HepG2 (cell line): ENCODE data around the gene RBM3. TPM values are rescaled to one million over a fixed set of nuclear protein-coding genes. Genes with fewer than 3 reads are reported as not detected.

Experiments
- HNRNPLL ChIP-seq: fragments of 200-400 bp; formaldehyde crosslinking; IDR thresholded peaks from 2 replicates; pipeline ENCODE4 v1.6.1; 2017; ENCODE audit warnings: mild to moderate bottlenecking, low read depth, low read length; ENCODE audit not compliant: poor library complexity, severe bottlenecking
- KLF16 ChIP-seq, 2 experiments: sonication (generic) in 1 of 2; formaldehyde crosslinking in 1 of 2; IDR thresholded peaks; 2 replicates each; pipeline versions ENCODE4 v1.6.1 to v1.8.0; 2016 to 2023; ENCODE audit warnings: missing genetic modification reagents in 2 of 2, missing compliant biosample characterization in 1 of 2
- RAD51 ChIP-seq: fragments of 450-650 bp; IDR thresholded peaks from 2 replicates; pipeline ENCODE4 v1.6.1; 2016; ENCODE audit warnings: borderline replicate concordance
- ZBTB42 ChIP-seq: sonication (generic); formaldehyde crosslinking; IDR thresholded peaks from 2 replicates; pipeline ENCODE4 v1.5.0; 2020; ENCODE audit warnings: mild to moderate bottlenecking, missing genetic modification reagents
- ZNF160 ChIP-seq: sonication (generic); formaldehyde crosslinking; IDR thresholded peaks from 2 replicates; pipeline ENCODE4 v1.8.0; 2022; ENCODE audit warnings: mild to moderate bottlenecking, inconsistent platforms, missing genetic modification reagents
- ZNF749 ChIP-seq: sonication (generic); formaldehyde crosslinking; IDR thresholded peaks from 2 replicates; pipeline ENCODE4 v1.8.0; 2022; ENCODE audit warnings: mild to moderate bottlenecking, missing genetic modification reagents, moderate library complexity, borderline replicate concordance
- polyA plus RNA-seq, 8 experiments: library from polyadenylated mRNA; depleted of rRNA in 3 of 8; stranded (reverse) in 7 of 8; unstranded in 1 of 8; fragments of >200 nt; fragmentation: Illumina TruSeq in 4 of 8; extraction: Trizol in 4 of 8; gene quantifications; 2 replicates each; pipeline versions ENCODE4 v1.2.1 to v1.2.3, GENCODE V29; 2011 to 2016; ENCODE audit warnings: low read depth in 4 of 8, missing spikeins in 1 of 8, mixed read lengths in 1 of 8; ENCODE audit not compliant: insufficient read depth in 1 of 8
- total RNA-seq, 5 experiments: library from RNA; depleted of rRNA; stranded (reverse); fragments of >200 nt; fragmentation: Illumina TruSeq; extraction: Trizol; gene quantifications; 2 replicates each; pipeline ENCODE4 v1.2.3, GENCODE V29; 2016; ENCODE audit warnings: low read depth in 1 of 5
- TF ChIP-seq, protein P1 (sequence below): sonication (generic); formaldehyde crosslinking; IDR thresholded peaks from 2 replicates; pipeline ENCODE4 v1.4.0; 2020; ENCODE audit warnings: mild to moderate bottlenecking, missing genetic modification reagents
- TF ChIP-seq, protein P2 (sequence below): IDR thresholded peaks from 2 replicates; pipeline ENCODE4 v1.6.1; 2016
- TF ChIP-seq, protein P3 (sequence below): sonication (generic); formaldehyde crosslinking; IDR thresholded peaks from 2 replicates; pipeline ENCODE4; 2020; ENCODE audit warnings: missing genetic modification reagents, mild to moderate bottlenecking, borderline replicate concordance
- TF ChIP-seq, protein P4 (sequence below): sonication (generic); formaldehyde crosslinking; IDR thresholded peaks from 2 replicates; pipeline ENCODE4 v1.4.0; 2020; ENCODE audit warnings: mild to moderate bottlenecking, missing genetic modification reagents, borderline replicate concordance
- TF ChIP-seq, protein P5 (sequence below): sonication (generic); formaldehyde crosslinking; conservative IDR thresholded peaks from 2 replicates; pipeline ENCODE4 v1.4.0; 2020; ENCODE audit warnings: mild to moderate bottlenecking, missing genetic modification reagents, moderate library complexity
- TF ChIP-seq, protein P6 (sequence below): IDR thresholded peaks from 2 replicates; pipeline ENCODE4 v1.6.1; 2016; ENCODE audit warnings: low read depth, borderline replicate concordance

Gene RBM3
- total and polyA plus RNA-seq, 2 of the 13 experiments (the other 11 are each of a cell fraction or from before 2014, with no cell fraction given): 123 to 182 TPM

DNA sequence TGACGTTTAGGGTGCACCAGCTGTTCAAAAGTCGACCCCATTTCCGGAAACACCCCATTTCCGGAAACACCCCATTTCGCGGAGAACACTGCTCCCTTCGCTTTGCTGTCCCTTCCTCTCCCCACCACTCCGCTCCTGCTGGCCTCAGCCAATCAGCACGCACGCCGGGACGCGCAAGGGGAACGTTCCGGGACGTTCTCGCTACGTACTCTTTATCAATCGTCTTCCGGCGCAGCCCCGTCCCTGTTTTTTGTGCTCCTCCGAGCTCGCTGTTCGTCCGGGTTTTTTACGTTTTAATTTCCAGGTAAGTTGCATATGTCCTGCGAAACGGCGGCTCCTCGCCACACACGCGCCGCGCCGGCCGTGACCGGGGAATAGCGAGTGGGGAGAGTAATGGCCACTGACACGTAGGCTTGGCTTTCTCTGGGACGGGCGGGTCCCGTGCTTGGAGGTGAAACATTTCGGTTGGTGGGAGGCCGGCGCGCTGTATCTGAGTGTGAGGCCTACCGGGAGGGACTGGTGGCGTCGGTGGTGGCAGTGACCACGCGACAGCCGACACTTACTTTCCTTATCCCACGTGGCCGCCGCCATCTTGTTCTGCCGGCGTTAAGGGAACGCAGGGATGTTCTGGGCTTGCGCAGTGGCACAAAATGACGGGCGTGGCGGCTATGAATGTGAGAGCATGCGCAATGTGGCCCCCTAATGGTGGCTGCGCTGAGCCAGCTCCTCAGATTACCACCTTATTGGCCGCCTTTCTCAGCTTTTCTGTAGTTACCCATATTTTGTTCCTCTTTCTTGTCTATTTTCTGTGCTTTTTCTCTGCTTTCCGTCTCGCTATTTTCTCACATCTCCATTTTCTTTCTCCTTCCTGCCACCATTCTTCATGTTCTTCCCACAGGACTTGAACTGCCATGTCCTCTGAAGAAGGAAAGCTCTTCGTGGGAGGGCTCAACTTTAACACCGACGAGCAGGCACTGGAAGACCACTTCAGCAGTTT lies at the start of gene RBM3 (continued):
- TF ChIP-seq RAD51 (no peak), ZBTB42 (CRISPR knock-in tag) (no peak), KLF16 (CRISPR knock-in tag; IDR thresholded peaks at IDR 0.05) (no peak), HNRNPLL (peak; percentile 53), ZNF160 (CRISPR knock-in tag) (no peak), ZNF749 (CRISPR knock-in tag) (no peak)
- TF ChIP-seq, protein P1, sequence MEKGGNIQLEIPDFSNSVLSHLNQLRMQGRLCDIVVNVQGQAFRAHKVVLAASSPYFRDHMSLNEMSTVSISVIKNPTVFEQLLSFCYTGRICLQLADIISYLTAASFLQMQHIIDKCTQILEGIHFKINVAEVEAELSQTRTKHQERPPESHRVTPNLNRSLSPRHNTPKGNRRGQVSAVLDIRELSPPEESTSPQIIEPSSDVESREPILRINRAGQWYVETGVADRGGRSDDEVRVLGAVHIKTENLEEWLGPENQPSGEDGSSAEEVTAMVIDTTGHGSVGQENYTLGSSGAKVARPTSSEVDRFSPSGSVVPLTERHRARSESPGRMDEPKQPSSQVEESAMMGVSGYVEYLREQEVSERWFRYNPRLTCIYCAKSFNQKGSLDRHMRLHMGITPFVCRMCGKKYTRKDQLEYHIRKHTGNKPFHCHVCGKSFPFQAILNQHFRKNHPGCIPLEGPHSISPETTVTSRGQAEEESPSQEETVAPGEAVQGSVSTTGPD (CRISPR knock-in tag): no peak
- TF ChIP-seq, protein P2, sequence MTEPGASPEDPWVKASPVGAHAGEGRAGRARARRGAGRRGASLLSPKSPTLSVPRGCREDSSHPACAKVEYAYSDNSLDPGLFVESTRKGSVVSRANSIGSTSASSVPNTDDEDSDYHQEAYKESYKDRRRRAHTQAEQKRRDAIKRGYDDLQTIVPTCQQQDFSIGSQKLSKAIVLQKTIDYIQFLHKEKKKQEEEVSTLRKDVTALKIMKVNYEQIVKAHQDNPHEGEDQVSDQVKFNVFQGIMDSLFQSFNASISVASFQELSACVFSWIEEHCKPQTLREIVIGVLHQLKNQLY (CRISPR knock-in tag): no peak
- TF ChIP-seq, protein P3, sequence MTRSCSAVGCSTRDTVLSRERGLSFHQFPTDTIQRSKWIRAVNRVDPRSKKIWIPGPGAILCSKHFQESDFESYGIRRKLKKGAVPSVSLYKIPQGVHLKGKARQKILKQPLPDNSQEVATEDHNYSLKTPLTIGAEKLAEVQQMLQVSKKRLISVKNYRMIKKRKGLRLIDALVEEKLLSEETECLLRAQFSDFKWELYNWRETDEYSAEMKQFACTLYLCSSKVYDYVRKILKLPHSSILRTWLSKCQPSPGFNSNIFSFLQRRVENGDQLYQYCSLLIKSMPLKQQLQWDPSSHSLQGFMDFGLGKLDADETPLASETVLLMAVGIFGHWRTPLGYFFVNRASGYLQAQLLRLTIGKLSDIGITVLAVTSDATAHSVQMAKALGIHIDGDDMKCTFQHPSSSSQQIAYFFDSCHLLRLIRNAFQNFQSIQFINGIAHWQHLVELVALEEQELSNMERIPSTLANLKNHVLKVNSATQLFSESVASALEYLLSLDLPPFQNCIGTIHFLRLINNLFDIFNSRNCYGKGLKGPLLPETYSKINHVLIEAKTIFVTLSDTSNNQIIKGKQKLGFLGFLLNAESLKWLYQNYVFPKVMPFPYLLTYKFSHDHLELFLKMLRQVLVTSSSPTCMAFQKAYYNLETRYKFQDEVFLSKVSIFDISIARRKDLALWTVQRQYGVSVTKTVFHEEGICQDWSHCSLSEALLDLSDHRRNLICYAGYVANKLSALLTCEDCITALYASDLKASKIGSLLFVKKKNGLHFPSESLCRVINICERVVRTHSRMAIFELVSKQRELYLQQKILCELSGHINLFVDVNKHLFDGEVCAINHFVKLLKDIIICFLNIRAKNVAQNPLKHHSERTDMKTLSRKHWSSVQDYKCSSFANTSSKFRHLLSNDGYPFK (CRISPR knock-in tag): peak; percentile 85; the same call in 1 of the 2 replicates
- TF ChIP-seq, protein P4, sequence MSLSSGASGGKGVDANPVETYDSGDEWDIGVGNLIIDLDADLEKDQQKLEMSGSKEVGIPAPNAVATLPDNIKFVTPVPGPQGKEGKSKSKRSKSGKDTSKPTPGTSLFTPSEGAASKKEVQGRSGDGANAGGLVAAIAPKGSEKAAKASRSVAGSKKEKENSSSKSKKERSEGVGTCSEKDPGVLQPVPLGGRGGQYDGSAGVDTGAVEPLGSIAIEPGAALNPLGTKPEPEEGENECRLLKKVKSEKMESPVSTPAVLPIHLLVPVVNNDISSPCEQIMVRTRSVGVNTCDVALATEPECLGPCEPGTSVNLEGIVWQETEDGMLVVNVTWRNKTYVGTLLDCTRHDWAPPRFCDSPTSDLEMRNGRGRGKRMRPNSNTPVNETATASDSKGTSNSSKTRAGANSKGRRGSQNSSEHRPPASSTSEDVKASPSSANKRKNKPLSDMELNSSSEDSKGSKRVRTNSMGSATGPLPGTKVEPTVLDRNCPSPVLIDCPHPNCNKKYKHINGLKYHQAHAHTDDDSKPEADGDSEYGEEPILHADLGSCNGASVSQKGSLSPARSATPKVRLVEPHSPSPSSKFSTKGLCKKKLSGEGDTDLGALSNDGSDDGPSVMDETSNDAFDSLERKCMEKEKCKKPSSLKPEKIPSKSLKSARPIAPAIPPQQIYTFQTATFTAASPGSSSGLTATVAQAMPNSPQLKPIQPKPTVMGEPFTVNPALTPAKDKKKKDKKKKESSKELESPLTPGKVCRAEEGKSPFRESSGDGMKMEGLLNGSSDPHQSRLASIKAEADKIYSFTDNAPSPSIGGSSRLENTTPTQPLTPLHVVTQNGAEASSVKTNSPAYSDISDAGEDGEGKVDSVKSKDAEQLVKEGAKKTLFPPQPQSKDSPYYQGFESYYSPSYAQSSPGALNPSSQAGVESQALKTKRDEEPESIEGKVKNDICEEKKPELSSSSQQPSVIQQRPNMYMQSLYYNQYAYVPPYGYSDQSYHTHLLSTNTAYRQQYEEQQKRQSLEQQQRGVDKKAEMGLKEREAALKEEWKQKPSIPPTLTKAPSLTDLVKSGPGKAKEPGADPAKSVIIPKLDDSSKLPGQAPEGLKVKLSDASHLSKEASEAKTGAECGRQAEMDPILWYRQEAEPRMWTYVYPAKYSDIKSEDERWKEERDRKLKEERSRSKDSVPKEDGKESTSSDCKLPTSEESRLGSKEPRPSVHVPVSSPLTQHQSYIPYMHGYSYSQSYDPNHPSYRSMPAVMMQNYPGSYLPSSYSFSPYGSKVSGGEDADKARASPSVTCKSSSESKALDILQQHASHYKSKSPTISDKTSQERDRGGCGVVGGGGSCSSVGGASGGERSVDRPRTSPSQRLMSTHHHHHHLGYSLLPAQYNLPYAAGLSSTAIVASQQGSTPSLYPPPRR: 0 out of 2 replicates have a peak, but pooled peaks have one; percentile 16
- TF ChIP-seq, protein P5, sequence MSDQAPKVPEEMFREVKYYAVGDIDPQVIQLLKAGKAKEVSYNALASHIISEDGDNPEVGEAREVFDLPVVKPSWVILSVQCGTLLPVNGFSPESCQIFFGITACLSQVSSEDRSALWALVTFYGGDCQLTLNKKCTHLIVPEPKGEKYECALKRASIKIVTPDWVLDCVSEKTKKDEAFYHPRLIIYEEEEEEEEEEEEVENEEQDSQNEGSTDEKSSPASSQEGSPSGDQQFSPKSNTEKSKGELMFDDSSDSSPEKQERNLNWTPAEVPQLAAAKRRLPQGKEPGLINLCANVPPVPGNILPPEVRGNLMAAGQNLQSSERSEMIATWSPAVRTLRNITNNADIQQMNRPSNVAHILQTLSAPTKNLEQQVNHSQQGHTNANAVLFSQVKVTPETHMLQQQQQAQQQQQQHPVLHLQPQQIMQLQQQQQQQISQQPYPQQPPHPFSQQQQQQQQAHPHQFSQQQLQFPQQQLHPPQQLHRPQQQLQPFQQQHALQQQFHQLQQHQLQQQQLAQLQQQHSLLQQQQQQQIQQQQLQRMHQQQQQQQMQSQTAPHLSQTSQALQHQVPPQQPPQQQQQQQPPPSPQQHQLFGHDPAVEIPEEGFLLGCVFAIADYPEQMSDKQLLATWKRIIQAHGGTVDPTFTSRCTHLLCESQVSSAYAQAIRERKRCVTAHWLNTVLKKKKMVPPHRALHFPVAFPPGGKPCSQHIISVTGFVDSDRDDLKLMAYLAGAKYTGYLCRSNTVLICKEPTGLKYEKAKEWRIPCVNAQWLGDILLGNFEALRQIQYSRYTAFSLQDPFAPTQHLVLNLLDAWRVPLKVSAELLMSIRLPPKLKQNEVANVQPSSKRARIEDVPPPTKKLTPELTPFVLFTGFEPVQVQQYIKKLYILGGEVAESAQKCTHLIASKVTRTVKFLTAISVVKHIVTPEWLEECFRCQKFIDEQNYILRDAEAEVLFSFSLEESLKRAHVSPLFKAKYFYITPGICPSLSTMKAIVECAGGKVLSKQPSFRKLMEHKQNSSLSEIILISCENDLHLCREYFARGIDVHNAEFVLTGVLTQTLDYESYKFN (CRISPR knock-in tag): no peak
- TF ChIP-seq, protein P6, sequence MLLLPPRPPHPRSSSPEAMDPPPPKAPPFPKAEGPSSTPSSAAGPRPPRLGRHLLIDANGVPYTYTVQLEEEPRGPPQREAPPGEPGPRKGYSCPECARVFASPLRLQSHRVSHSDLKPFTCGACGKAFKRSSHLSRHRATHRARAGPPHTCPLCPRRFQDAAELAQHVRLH (CRISPR knock-in tag): no peak
